ENCODE results near the gene EMP2.

DNA sequence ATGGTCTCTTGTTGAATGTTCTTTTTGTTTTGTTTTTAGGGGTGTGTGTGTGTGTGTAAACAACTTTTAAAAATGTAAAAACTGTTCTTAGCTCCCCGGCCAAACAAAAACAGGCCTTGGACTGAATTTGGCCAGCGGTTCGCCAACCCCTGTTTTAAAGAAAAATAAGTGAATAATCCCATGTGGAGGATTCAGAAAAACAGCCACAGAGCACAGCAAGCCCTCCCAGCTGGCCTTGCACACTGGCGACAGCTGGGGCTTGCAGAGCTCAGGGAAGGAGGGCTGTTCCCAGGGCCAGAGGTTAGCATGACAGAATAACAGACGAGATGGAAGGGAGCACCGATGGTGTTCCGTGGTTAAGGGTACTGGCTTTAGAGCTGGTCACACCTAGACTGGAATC, 39.0 kb downstream of the EMP2 start:
- TF ChIP-seq POLR2A (IDR thresholded peaks at IDR 0.05; ENCODE audit: low read depth, low read length), result no peak
- TF ChIP-seq POLR2AphosphoS5 (IDR thresholded peaks at IDR 0.05; ENCODE audit: low read depth, low read length), result no peak
- TF ChIP-seq TAF1 (IDR thresholded peaks at IDR 0.05; ENCODE audit: low read depth, low read length), result no peak
- TF ChIP-seq SPI1 (IDR thresholded peaks at IDR 0.05; ENCODE audit: low read depth, low read length), result no peak
